ENCODE results near the gene TBC1D22A. TPM values are rescaled to one million over a fixed set of nuclear protein-coding genes. Genes with fewer than 3 reads are reported as not detected.

TBC1D22A gene
- total RNA-seq, 4 donors from 2014 or later = 18.8 to 25.2 (median 23.1) TPM

DNA sequence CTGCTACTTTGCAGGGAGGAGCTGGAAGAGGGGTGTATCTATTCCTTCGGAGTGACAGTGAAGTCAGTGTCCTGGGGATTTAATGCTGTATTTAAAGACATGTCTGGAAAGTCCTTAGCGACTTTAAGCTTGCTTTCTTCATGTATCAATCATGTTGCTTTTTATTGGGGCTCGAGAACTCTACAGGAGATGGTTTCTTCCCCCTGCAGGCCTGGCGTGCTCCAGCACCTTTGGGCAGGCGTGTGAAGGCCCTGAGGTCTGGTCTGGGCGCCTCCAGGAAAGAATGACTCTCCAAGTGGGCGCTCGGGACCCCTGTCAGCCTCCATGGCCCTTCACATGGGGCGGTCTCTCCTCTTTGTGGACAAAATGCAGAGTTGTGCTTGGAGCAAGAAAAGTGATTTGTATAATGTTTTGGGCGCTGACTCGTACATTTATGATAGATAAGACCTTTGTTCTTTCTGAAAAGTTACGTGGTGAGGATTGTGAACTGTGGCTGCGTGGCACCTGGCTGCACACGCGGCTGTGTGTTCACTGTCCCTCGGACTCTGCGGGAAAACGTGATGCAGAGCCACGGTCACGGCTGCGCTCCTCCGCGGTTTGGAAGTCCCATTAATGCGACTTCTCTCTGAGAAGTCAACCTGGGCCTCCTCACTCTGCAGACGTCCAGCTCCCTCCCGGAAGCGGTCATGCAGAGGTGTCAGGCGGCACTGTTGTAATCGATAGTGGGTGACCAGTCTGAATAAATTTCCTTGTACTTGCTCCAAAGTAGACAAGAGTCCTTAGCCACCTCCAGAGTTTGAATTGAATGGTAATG is 282.5 kb downstream of the TBC1D22A start:
- DNase-seq (no peak), ATAC-seq (no peak)
- Histone ChIP-seq H3K27me3 (no peaks in the 10 kb centered on the region), H3K4me3 (no peak overlapping the region), H3K27ac (no peak overlapping the region), H3K9me3 (no peaks in the 10 kb centered on the region), H3K4me1 (no peaks in the 10 kb centered on the region), H3K36me3 (no peaks in the 10 kb centered on the region)
- intact Hi-C loops (cut with DNase I; ENCODE audit: low total_unique reads) (no loop called here), in situ Hi-C loops (cut with MboI; ENCODE audit: low sequenced_read_pairs in 4 of 4) (no loop called here)
- no peak for TF ChIP-seq POLR2A (IDR thresholded peaks at IDR 0.05)
- no peak for TF ChIP-seq CTCF (IDR thresholded peaks at IDR 0.05 in 4 of 5, conservative IDR thresholded peaks at IDR 0.05 in 1 of 5)

- H3K4me3 ChIP-seq = no peak overlapping the region
- DNase-seq (no peak), ATAC-seq (no peak)
- H3K27me3 ChIP-seq = no peaks in the 10 kb centered on the region
- intact Hi-C loops (cut with DNase I; ENCODE audit: low total_unique reads) = no loop called here
- no peaks in the 10 kb centered on the region for H3K4me1 ChIP-seq
- TF ChIP-seq POLR2A (IDR thresholded peaks at IDR 0.05) (no peak), CTCF (IDR thresholded peaks at IDR 0.05 in 4 of 5, conservative IDR thresholded peaks at IDR 0.05 in 1 of 5) (no peak)
- no peak overlapping the region for H3K27ac ChIP-seq
- no peaks in the 10 kb centered on the region for H3K9me3 ChIP-seq
- no peaks in the 10 kb centered on the region for H3K36me3 ChIP-seq
- in situ Hi-C loops (cut with MboI; ENCODE audit: low sequenced_read_pairs in 4 of 4) = no loop called here
These were observed 283.4 kb downstream of the TBC1D22A start for GRCh38 chr22:47045691-47046410.

GRCh38 chr22:47046411-47047065 is 284.1 kb downstream of the TBC1D22A start:
- intact Hi-C loops (cut with DNase I; ENCODE audit: low total_unique reads) (no loop called here), in situ Hi-C loops (cut with MboI; ENCODE audit: low sequenced_read_pairs in 4 of 4) (no loop called here)
- Histone ChIP-seq H3K27ac (no peak overlapping the region), H3K4me1 (no peaks in the 10 kb centered on the region), H3K4me3 (no peak overlapping the region), H3K27me3 (no peaks in the 10 kb centered on the region), H3K36me3 (no peaks in the 10 kb centered on the region), H3K9me3 (no peaks in the 10 kb centered on the region)
- TF ChIP-seq POLR2A (IDR thresholded peaks at IDR 0.05) (no peak), CTCF (IDR thresholded peaks at IDR 0.05 in 4 of 5, conservative IDR thresholded peaks at IDR 0.05 in 1 of 5) (no peak)
- ATAC-seq (no peak), DNase-seq (no peak)

DNA sequence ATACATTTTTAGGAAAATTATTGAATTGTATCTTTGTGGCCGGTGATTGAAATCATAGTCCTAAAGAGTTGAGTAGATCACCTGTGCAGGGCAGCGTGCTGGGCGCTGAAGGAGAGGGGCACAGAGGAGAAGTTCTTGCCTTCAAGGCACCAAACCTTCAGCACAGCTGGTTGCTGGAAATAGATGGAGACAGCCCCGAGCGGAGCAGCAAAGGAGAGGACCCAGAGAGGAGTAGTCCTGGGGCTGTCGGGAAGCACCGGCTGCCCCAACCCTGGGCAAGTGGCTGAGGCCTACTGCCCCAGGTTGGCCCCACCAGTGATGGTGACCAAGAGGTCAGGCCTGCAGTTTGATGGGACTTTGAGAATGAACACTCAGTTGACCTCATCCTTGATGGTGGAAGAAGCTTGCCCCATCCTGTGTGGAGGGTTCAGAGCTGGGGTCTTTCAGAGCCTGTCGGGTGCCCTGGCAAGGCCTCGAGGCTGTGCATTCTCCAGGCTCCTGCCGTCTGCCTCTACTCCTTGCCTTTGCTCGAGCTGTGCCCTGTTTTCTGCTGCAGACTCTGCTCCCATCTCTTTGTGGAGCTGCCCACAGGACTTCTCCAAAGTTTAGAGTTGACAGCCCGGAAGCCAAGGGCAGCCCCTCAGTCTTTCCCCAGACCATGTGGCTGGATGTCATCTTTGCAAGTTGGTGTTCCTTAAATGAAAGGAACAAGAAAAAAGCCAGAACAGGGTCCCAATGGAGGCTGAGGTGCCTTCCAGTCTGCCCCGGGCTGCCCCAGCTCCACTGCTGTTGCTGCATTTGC is 285.1 kb downstream of the TBC1D22A start:
- TF ChIP-seq CTCF (IDR thresholded peaks at IDR 0.05 in 4 of 5, conservative IDR thresholded peaks at IDR 0.05 in 1 of 5) (no peak), POLR2A (IDR thresholded peaks at IDR 0.05) (no peak)
- Histone ChIP-seq H3K36me3 (no peaks in the 10 kb centered on the region), H3K9me3 (no peaks in the 10 kb centered on the region), H3K27ac (no peak overlapping the region), H3K27me3 (no peaks in the 10 kb centered on the region), H3K4me3 (no peak overlapping the region), H3K4me1 (no peaks in the 10 kb centered on the region)
- DNase-seq (no peak), ATAC-seq (no peak)
- intact Hi-C loops (cut with DNase I; ENCODE audit: low total_unique reads) = no loop called here
- in situ Hi-C loops (cut with MboI; ENCODE audit: low sequenced_read_pairs in 4 of 4) = no loop called here

All from gastrocnemius medialis (tissue), 4 donors.